ENCODE measurements around the gene GFAP.

Gene GFAP

GRCh38 chr17:44894642-44895041 is 20.7 kb downstream of the GFAP start:
- DNase-seq = no peak

- DNase-seq = no peak
Measured at GRCh38 chr17:44892250-44892649, 23.1 kb downstream of the GFAP start.

- no peak for DNase-seq
Measured at GRCh38 chr17:44889003-44889402, 26.3 kb downstream of the GFAP start.

- DNase-seq = no peak
Measured at GRCh38 chr17:44887971-44888954, 27.0 kb downstream of the GFAP start.

- DNase-seq = no peak
Measured at GRCh38 chr17:44887016-44887415, 28.3 kb downstream of the GFAP start.

GRCh38 chr17:44884941-44885340 is 30.4 kb downstream of the GFAP start:
- DNase-seq = no peak

GRCh38 chr17:44881145-44881544 is 34.2 kb downstream of the GFAP start:
- DNase-seq = no peak

- DNase-seq = no peak
Measured at GRCh38 chr17:44880062-44880461, 35.2 kb downstream of the GFAP start.

GRCh38 chr17:44879376-44879775 is 35.9 kb downstream of the GFAP start:
- DNase-seq = no peak

- DNase-seq = no peak
Measured at GRCh38 chr17:44878627-44879221, 36.6 kb downstream of the GFAP start.

GRCh38 chr17:44877121-44877520 is 38.2 kb downstream of the GFAP start:
- DNase-seq = no peak

- DNase-seq = no peak
Measured at GRCh38 chr17:44875761-44876160, 39.5 kb downstream of the GFAP start.

- no peak for DNase-seq
Measured at GRCh38 chr17:44872131-44872768, 43.0 kb downstream of the GFAP start.

GRCh38 chr17:44871556-44871955 is 43.7 kb downstream of the GFAP start:
- DNase-seq = no peak

GRCh38 chr17:44867841-44868240 is 47.5 kb downstream of the GFAP start:
- no peak for DNase-seq

- DNase-seq = no peak
Measured at GRCh38 chr17:44865931-44866330, 49.4 kb downstream of the GFAP start.

- DNase-seq = peak; percentile 40
Measured at GRCh38 chr17:44865231-44865660, 50.1 kb downstream of the GFAP start.

- no peak for DNase-seq
Measured at GRCh38 chr17:44864831-44865230, 50.5 kb downstream of the GFAP start.

- no peak for DNase-seq
Measured at GRCh38 chr17:44863061-44863918, 52.0 kb downstream of the GFAP start.

GRCh38 chr17:44862278-44862914 is 52.9 kb downstream of the GFAP start:
- no peak for DNase-seq

GRCh38 chr17:44859701-44860100 is 55.6 kb downstream of the GFAP start:
- DNase-seq = no peak

- no peak for DNase-seq
Measured at GRCh38 chr17:44854192-44854591, 61.1 kb downstream of the GFAP start.

All from NCI-H2029 (cell line).